Trophoblast cell (in vitro differentiated cells and primary cell): Measurements from ENCODE around the gene TMEM260.

ENCODE experiments used
- DNase-seq, 2 donors: peaks; one replicate each; pipeline ENCODE4 v3.0.0-alpha.2; 2016
- H2AFZ ChIP-seq: 2 replicates; pipeline ENCODE4 v1.6.1; 2013; ENCODE audit warnings: low read length, moderate library complexity, mild to moderate bottlenecking; ENCODE audit not compliant: insufficient read depth, poor library complexity
- H2AK5ac ChIP-seq: 2 replicates; pipeline ENCODE4 v1.6.1; 2013; ENCODE audit warnings: mild to moderate bottlenecking, low read length
- H2BK120ac ChIP-seq: 2 replicates; pipeline ENCODE4 v1.6.1; 2013; ENCODE audit warnings: low read length, mild to moderate bottlenecking, moderate library complexity; ENCODE audit not compliant: insufficient read depth, poor library complexity
- H2BK12ac ChIP-seq: 2 replicates; pipeline ENCODE4 v1.6.1; 2013; ENCODE audit warnings: mild to moderate bottlenecking, low read length, moderate library complexity
- H2BK5ac ChIP-seq: 2 replicates; pipeline ENCODE4 v1.6.1; 2013; ENCODE audit warnings: low read length, low read depth, moderate library complexity, mild to moderate bottlenecking; ENCODE audit not compliant: poor library complexity
- H3K14ac ChIP-seq: 2 replicates; pipeline ENCODE4 v1.6.1; 2013; ENCODE audit warnings: mild to moderate bottlenecking, low read length
- H3K18ac ChIP-seq: 2 replicates; pipeline ENCODE4 v1.6.1; 2013; ENCODE audit warnings: mild to moderate bottlenecking, low read length
- H3K23ac ChIP-seq: 2 replicates; pipeline ENCODE4 v1.6.1; 2013; ENCODE audit warnings: low read length
- H3K27ac ChIP-seq: 2 replicates; pipeline ENCODE4 v1.5.1; 2013; ENCODE audit warnings: low read depth, mild to moderate bottlenecking, inconsistent platforms, low read length, moderate library complexity
- H3K27me3 ChIP-seq: 2 replicates; pipeline ENCODE4 v1.6.1; 2013; ENCODE audit warnings: inconsistent platforms, mild to moderate bottlenecking, low read length, moderate library complexity; ENCODE audit not compliant: insufficient read depth
- H3K36me3 ChIP-seq, 2 experiments: 1 replicate in 1 of 2; 2 replicates in 1 of 2; pipeline ENCODE4 v1.6.1; 2013; ENCODE audit warnings: low read length in 2 of 2, mild to moderate bottlenecking in 2 of 2, moderate library complexity in 1 of 2; ENCODE audit not compliant: insufficient read depth in 2 of 2, control insufficient read depth in 1 of 2
- H3K4ac ChIP-seq: 2 replicates; pipeline ENCODE4 v1.6.1; 2013; ENCODE audit warnings: low read depth, mild to moderate bottlenecking, low read length, moderate library complexity
- H3K4me1 ChIP-seq, 2 experiments: 1 replicate in 1 of 2; 2 replicates in 1 of 2; pipeline ENCODE4 v1.6.1; 2013; ENCODE audit warnings: low read length in 2 of 2, mild to moderate bottlenecking in 2 of 2, moderate library complexity in 1 of 2; ENCODE audit not compliant: insufficient read depth in 2 of 2, control insufficient read depth in 1 of 2
- H3K4me2 ChIP-seq: 2 replicates; pipeline ENCODE4 v1.6.1; 2013; ENCODE audit warnings: inconsistent platforms, mild to moderate bottlenecking, low read length, moderate library complexity
- H3K4me3 ChIP-seq: 2 replicates; pipeline ENCODE4 v1.5.1; 2013; ENCODE audit warnings: mild to moderate bottlenecking, low read depth, low read length, inconsistent platforms
- H3K79me1 ChIP-seq: one replicate; pipeline ENCODE4 v1.6.1; 2013; ENCODE audit warnings: low read length
- H3K79me2 ChIP-seq: 2 replicates; pipeline ENCODE4 v1.6.1; 2013; ENCODE audit warnings: low read length, mild to moderate bottlenecking; ENCODE audit not compliant: control insufficient read depth, insufficient read depth, poor library complexity
- H3K9ac ChIP-seq: 2 replicates; pipeline ENCODE4 v1.6.1; 2013; ENCODE audit warnings: mild to moderate bottlenecking, low read length
- H3K9me3 ChIP-seq: 2 replicates; pipeline ENCODE4 v1.6.1; 2013; ENCODE audit warnings: low read depth, mild to moderate bottlenecking, control low read depth, inconsistent platforms, low read length; ENCODE audit not compliant: insufficient read depth
- H4K12ac ChIP-seq: 2 replicates; pipeline ENCODE4 v1.6.1; 2013; ENCODE audit warnings: low read depth, mild to moderate bottlenecking, low read length, moderate library complexity
- H4K8ac ChIP-seq: 2 replicates; pipeline ENCODE4 v1.6.1; 2013; ENCODE audit warnings: low read depth, mild to moderate bottlenecking, low read length, moderate library complexity
- H4K91ac ChIP-seq: one replicate; pipeline ENCODE4 v1.6.1; 2013; ENCODE audit warnings: low read depth, mild to moderate bottlenecking, low read length, moderate library complexity
- WGBS: extraction: QIAGEN DNeasy Blood & Tissue Kit; methylation state at CpG from one replicate; pipeline ENCODE4 v1.1.7; 2013; ENCODE audit warnings: missing lambda C conversion rate; ENCODE audit not compliant: insufficient read length, insufficient coverage; ENCODE audit errors: extremely low coverage; 5-methylcytosine and 5-hydroxymethylcytosine counted together

TMEM260 gene

DNA sequence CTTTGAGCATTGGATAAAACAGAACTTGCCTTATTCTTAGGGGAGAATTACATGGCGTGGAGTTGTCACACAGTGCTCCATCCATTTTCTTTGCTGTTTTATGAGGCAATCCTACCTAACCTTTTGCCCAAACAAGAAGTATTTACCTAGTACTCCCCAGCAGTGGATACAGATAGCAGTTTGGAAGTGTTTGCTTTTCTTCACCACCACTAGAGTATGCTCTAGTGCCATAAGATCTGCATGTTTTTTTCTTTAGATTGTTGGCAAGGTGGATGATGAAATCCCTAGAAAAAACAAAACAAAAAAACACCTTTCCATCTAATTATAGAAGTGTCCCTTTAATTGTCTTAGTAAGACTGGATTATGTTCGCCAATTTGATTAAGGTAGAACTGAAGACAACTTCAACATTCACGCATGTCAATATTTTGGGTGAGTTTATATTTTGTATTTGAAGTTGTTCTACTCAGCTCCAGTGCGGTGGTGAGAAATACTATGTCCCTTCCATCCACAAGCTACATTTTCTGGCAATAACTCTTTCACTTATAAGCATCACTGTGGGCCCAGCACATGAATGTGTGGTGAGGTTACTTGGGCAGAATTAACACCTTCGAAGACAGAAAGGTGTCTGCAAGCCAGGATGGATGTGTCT, 23.6 kb upstream of the TMEM260 start:
- no peak overlapping the region for H2BK120ac ChIP-seq
- no peak overlapping the region for H3K23ac ChIP-seq
- H3K79me1 ChIP-seq, result no peaks in the 10 kb centered on the region
- no peaks in the 10 kb centered on the region for H3K4me1 ChIP-seq
- no peak overlapping the region for H2BK5ac ChIP-seq
- H3K4ac ChIP-seq, result no peak overlapping the region
- H2AFZ ChIP-seq, result no peak overlapping the region
- no peak overlapping the region for H4K12ac ChIP-seq
- no peak overlapping the region for H2AK5ac ChIP-seq
- no peak overlapping the region for H4K91ac ChIP-seq
- no peak overlapping the region for H3K14ac ChIP-seq
- peaks cover 1% of the 10 kb centered on the region for H3K9me3 ChIP-seq
- H2BK12ac ChIP-seq, result no peak overlapping the region
- H3K4me3 ChIP-seq, result no peak overlapping the region
- H3K36me3 ChIP-seq, result no peaks in the 10 kb centered on the region
- H4K8ac ChIP-seq, result no peak overlapping the region
- H3K4me2 ChIP-seq, result no peak overlapping the region
- H3K27ac ChIP-seq, result no peak overlapping the region
- H3K9ac ChIP-seq, result no peak overlapping the region
- H3K18ac ChIP-seq, result no peak overlapping the region
- H3K79me2 ChIP-seq, result no peaks in the 10 kb centered on the region
- no peaks in the 10 kb centered on the region for H3K27me3 ChIP-seq
- peak in 1 of 2 donors; percentile 55 for DNase-seq
- WGBS, result no CpG with 5 or more reads among the region's 5 CpGs

DNA sequence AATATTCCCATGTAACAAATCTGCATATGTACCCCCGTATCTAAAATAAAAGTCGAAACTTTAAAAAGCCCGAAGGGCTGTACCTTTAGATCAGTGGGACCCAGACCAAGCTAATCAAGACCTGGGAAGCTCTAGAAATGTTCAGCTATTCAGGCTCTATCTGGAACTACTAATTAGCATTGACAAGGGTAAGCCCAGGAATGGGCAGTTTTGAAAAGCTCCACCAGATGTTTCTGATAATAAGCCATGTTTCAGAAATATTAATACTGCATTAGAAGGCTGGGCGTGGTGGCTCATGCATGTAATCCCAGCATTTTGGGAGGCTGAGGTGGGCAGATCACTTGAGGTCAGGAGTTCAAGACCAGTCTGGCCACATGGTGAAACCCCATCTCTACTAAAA, 20.4 kb upstream of the TMEM260 start:
- Histone ChIP-seq H2AFZ (no peak overlapping the region), H3K4me1 (no peaks in the 10 kb centered on the region), H3K9ac (no peak overlapping the region), H3K27me3 (no peaks in the 10 kb centered on the region), H4K12ac (no peak overlapping the region), H3K23ac (no peak overlapping the region), H3K4me2 (no peak overlapping the region), H3K79me2 (no peaks in the 10 kb centered on the region), H3K14ac (no peak overlapping the region), H4K8ac (no peak overlapping the region), H2AK5ac (no peak overlapping the region), H3K18ac (no peak overlapping the region), H3K27ac (no peak overlapping the region), H3K79me1 (no peaks in the 10 kb centered on the region), H4K91ac (no peak overlapping the region), H3K4ac (no peak overlapping the region), H3K36me3 (no peaks in the 10 kb centered on the region), H3K4me3 (no peak overlapping the region), H3K9me3 (no peaks in the 10 kb centered on the region), H2BK12ac (no peak overlapping the region), H2BK5ac (no peak overlapping the region), H2BK120ac (no peak overlapping the region)
- no CpG with 5 or more reads among the region's 4 CpGs for WGBS
- no peak for DNase-seq

DNA sequence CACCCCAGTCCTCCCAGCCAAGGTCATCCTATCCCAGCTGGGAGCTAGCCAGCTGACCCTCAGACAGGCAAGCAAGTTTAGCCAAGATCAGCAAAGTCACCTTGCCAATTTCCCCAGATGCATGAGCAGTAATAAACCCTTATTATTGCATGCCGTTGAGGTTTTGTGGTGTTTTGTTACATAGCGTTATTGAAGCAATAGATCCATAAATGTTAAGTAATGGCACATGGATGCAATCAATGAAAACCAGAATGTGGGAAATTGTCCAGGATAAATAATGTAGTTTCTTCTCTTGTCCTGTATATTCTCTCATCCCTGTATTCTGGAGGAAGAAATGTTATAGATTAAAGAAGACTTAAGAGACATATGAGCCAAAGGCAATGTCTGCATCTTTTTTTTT, 18.0 kb upstream of the TMEM260 start:
- DNase-seq, result no peak
- Histone ChIP-seq H3K4me2 (no peak overlapping the region), H3K27ac (no peak overlapping the region), H4K12ac (no peak overlapping the region), H2AK5ac (no peak overlapping the region), H4K91ac (no peak overlapping the region), H2BK12ac (no peak overlapping the region), H3K23ac (no peak overlapping the region), H3K79me2 (no peaks in the 10 kb centered on the region), H3K18ac (no peak overlapping the region), H3K36me3 (no peaks in the 10 kb centered on the region), H3K27me3 (no peaks in the 10 kb centered on the region), H4K8ac (no peak overlapping the region), H3K9ac (no peak overlapping the region), H2BK120ac (no peak overlapping the region), H3K9me3 (no peaks in the 10 kb centered on the region), H3K4me1 (no peaks in the 10 kb centered on the region), H3K79me1 (no peaks in the 10 kb centered on the region), H2AFZ (no peak overlapping the region), H3K14ac (no peak overlapping the region), H3K4me3 (no peak overlapping the region), H3K4ac (no peak overlapping the region), H2BK5ac (no peak overlapping the region)
- no CpG with 5 or more reads among the region's 2 CpGs for WGBS

DNA sequence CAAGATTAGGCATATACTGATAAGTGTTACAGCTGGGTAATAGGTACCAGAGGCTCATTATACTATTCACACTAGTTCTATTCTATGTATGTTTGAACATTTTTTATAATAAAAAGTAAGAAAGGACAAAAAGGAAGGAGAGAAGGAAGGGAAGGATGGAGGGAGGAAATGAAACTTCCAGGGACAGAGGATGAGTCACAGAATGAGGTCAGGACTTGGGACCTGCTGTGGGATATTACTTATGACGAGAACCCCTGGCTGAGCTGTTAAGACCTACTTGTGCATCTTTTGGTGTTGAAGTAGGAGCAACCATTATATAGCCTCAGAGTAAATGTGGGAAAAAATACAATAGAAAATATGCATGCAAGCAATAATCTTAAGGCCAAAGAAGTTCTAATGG, 16.7 kb upstream of the TMEM260 start:
- no peak overlapping the region for H3K4me3 ChIP-seq
- no peak overlapping the region for H3K18ac ChIP-seq
- no peak overlapping the region for H4K8ac ChIP-seq
- H2BK12ac ChIP-seq, result no peak overlapping the region
- H3K36me3 ChIP-seq, result no peaks in the 10 kb centered on the region
- H3K23ac ChIP-seq, result no peak overlapping the region
- H3K27me3 ChIP-seq, result no peaks in the 10 kb centered on the region
- no peaks in the 10 kb centered on the region for H3K9me3 ChIP-seq
- no peak overlapping the region for H4K91ac ChIP-seq
- H2AFZ ChIP-seq, result no peak overlapping the region
- no peak overlapping the region for H2AK5ac ChIP-seq
- no peaks in the 10 kb centered on the region for H3K4me1 ChIP-seq
- no CpG with 5 or more reads among the region's 1 CpG for WGBS
- no peak for DNase-seq
- H3K27ac ChIP-seq, result no peak overlapping the region
- H2BK5ac ChIP-seq, result no peak overlapping the region
- no peaks in the 10 kb centered on the region for H3K79me1 ChIP-seq
- no peak overlapping the region for H4K12ac ChIP-seq
- no peaks in the 10 kb centered on the region for H3K79me2 ChIP-seq
- H3K9ac ChIP-seq, result no peak overlapping the region
- H3K4me2 ChIP-seq, result no peak overlapping the region
- H2BK120ac ChIP-seq, result no peak overlapping the region
- no peak overlapping the region for H3K4ac ChIP-seq
- no peak overlapping the region for H3K14ac ChIP-seq
